HG02884 (cell line): ENCODE data around the gene GK2.

Experiments used
- ATAC-seq: cut with Tn5 transposase; IDR thresholded peaks from one replicate; pipeline ENCODE4 v1.9.1; 2021; ENCODE audit warnings: mild to moderate bottlenecking, moderate library complexity; ENCODE audit not compliant: unreplicated experiment

The GK2 gene

GRCh38 chr4:79390890-79391289, 17.1 kb downstream of the GK2 start:
- ATAC-seq, result no peak

DNA sequence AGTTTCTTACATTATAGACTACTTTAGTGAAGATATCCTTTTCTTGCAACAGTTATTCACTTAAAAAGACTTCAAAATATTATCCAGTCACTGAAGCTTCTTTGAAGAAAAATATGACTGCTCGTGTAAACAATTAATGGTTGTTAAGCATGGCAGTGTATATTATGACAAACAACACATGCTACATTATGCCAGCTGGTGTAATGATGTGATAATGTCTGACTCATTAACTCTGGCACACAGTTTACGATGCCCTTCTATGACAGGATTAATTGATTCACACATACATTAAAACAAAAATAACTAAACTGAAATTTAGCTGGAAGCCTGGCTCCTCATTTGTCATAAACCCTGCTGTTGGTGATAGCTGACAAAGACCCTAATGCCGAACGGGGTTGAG, 22.4 kb downstream of the GK2 start:
- ATAC-seq, result no peak

DNA sequence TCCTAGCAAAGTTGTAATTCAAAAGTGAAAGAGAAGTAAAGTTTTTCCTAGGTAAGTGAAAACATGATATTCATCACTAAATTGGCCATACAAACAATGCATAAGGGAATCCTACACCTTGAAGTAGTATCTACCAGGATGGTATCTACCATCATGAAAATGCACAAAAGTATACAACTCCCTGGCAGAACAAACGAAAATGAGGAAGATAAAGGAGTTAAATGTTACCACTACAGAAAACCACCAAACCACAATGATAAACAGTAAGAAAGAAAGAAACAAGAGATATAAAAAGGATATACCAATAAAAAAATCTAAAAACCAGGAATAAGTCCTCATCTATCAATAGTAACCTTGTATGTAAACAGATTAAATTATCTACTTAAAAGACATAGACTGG, 26.9 kb downstream of the GK2 start:
- ATAC-seq, result no peak

DNA sequence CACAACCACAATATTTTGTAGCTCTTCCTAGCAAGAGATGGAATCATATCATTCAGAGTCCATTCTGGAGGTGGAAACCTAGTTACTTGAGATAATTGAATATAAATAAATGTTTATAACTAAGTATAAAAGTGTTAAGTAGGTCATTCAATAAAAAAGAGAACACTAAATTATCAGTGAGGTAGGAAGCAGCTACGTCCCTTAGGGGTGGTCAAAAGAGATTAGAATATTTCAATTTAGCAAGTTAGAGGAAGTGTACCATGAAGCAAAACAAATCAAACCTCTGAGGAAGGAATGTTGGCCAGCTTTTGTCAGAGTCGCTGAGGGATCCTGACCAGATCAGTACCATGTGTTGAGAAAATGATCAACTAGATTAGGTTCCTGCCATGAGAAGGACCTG, 38.0 kb downstream of the GK2 start:
- ATAC-seq, result no peak

DNA sequence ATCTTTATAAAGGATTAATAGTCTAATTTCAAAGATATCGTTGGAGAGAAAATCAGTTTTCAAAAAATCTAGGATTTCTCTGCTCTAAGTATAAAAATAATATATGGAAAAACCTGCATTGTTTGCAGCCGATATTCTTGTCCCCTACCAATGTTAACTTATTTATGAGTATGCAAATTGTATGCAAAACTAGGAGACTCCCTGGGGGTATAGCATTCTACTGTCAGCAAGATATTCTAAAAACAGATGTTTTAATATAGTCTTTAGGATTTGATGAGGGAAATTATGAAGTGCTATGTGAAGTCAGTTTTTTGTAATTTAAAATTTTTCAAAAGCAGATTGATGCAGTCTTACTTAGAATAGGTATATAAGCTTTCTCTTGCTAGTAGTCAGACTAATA, 40.9 kb downstream of the GK2 start:
- no peak for ATAC-seq

DNA sequence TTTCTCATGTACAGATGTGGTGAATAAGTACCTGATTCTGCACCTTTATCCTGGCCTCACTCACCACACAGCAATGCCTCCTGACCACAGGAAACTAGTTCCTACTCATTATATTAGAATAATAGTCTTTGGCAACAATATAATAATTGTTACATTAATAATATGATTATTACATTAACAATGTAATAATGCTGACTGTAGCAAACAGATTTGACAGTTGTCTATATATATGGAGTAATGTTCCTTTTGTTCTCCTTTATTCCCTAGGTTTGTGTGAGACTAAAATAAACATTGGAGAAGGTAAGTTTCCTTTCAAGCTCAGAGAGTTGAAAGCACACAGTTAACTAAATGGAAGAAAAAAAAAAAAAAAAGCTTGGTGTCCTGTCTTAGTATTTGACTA, 41.6 kb downstream of the GK2 start:
- no peak for ATAC-seq

DNA sequence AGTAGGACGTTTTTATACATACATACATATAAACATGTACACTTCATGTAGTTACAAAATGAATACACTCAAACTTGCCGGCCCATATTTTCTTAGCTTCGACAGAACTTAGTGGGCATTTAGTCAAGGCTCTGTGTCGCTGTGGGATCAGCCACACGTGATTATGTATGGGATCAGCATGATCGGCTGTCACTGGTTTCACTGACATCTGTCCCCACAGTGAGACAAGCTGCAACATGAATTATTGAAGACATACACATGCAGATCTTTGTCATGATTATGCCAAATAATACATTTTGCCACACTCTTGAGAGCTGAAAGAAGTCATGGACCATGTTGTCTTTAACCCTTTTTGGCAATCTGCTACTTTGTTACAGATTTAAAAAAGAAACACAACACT, 44.0 kb downstream of the GK2 start:
- ATAC-seq, result no peak

DNA sequence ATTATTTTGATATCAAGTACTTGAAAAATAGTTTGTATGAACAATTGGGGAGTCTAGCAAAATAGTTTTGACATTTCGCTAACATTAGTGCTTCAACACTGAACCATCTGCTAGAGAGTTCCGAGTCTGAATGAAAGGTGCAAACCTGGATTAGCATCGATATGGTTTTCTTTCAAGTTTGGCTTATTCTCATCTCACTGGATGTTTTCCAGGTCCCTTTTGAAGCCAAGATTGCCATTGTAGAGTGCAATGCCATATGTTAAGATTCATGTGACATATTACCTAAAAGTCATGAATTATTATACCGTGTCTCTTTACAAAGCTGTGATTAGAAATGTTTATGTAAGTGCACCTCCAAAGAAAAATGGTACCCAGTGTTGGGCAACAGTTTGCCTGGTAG, 45.4 kb downstream of the GK2 start:
- ATAC-seq, result no peak

DNA sequence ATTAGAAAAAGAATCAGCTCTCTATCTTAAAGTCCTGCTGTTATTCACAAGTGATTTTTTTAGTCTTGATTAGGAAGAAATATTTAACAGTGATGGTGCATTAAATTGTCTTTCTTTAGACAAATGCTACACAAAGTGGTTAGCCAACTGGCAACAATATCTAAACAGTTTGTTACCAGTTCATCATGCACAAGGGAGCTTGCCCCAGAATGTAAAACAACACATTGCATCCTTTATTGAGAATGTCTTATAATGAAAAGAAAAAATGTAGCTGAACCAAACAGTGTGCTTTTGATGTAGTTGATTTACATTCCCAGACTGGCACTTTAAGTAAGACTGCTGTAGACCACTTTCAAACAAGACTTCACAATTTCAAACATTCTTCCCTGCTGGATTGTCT, 48.0 kb downstream of the GK2 start:
- ATAC-seq, result no peak

GRCh38 chr4:79358438-79358837, 49.6 kb downstream of the GK2 start:
- no peak for ATAC-seq

DNA sequence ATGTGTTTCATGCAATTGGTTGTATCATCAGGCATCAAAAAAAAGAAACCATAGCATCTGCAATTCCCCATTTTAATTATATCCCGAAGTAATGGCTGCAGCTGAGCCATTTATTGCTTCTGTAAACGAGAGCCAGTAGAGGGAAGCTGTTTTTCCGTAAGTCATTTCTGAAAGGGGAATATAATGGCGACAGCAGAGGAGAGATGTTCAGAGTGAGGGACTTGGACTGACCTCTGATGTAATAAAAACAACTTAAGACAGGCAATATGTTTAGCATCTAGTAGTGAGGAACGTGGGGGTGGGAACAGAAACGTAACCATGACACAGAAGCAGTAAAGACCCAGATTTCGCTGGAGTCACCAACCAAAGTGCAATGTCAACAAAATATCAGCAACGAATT, 50.7 kb downstream of the GK2 start:
- ATAC-seq, result no peak
